Measurements from ENCODE around the gene SH2D4B. TPM values are rescaled to one million over a fixed set of nuclear protein-coding genes. Genes with fewer than 3 reads are reported as not detected.
"Not testable (repeated sequence)": the region's sequence is repeated elsewhere in the genome, so short reads cannot be mapped to it uniquely, and the experiment has no call there.

The SH2D4B gene
- total RNA-seq, 1 donor from 2014 or later = not detected

GRCh38 chr10:80542652-80543318 lies 5.1 kb downstream of the SH2D4B start:
- DNase-seq (ENCODE audit: low spot score) = no peak

- not testable (repeated sequence) for DNase-seq (ENCODE audit: low spot score)
Measured at GRCh38 chr10:80543319-80543672, 5.6 kb downstream of the SH2D4B start.

- DNase-seq (ENCODE audit: low spot score) = no peak
Measured at GRCh38 chr10:80544316-80544953, 6.7 kb downstream of the SH2D4B start.

GRCh38 chr10:80545258-80545881 lies 7.7 kb downstream of the SH2D4B start:
- DNase-seq (ENCODE audit: low spot score) = no peak

- peak; percentile 22 for DNase-seq (ENCODE audit: low spot score)
Measured at GRCh38 chr10:80552151-80552646, 14.5 kb downstream of the SH2D4B start.

GRCh38 chr10:80553436-80553835 lies 15.7 kb downstream of the SH2D4B start:
- DNase-seq (ENCODE audit: low spot score) = peak; percentile 8

GRCh38 chr10:80554050-80554449 lies 16.3 kb downstream of the SH2D4B start:
- DNase-seq (ENCODE audit: low spot score) = no peak

GRCh38 chr10:80555415-80555814 lies 17.7 kb downstream of the SH2D4B start:
- DNase-seq (ENCODE audit: low spot score) = peak; percentile 0

GRCh38 chr10:80561950-80562349 lies 24.2 kb downstream of the SH2D4B start:
- no peak for DNase-seq (ENCODE audit: low spot score)

GRCh38 chr10:80567292-80567691 lies 29.6 kb downstream of the SH2D4B start:
- DNase-seq (ENCODE audit: low spot score) = peak; percentile 3

GRCh38 chr10:80569131-80569895 lies 31.6 kb downstream of the SH2D4B start:
- peak; percentile 3 for DNase-seq (ENCODE audit: low spot score)

- DNase-seq (ENCODE audit: low spot score) = peak; percentile 5
Measured at GRCh38 chr10:80571352-80571751, 33.6 kb downstream of the SH2D4B start.

GRCh38 chr10:80579181-80579763 lies 41.6 kb downstream of the SH2D4B start:
- DNase-seq (ENCODE audit: low spot score) = peak; percentile 1

- peak; percentile 4 for DNase-seq (ENCODE audit: low spot score)
Measured at GRCh38 chr10:80579849-80580637, 42.3 kb downstream of the SH2D4B start.

- DNase-seq (ENCODE audit: low spot score) = peak; percentile 4
Measured at GRCh38 chr10:80580638-80581468, 43.2 kb downstream of the SH2D4B start.

GRCh38 chr10:80581469-80581835 lies 43.8 kb downstream of the SH2D4B start:
- DNase-seq (ENCODE audit: low spot score) = peak; percentile 8

GRCh38 chr10:80582286-80582960 lies 44.7 kb downstream of the SH2D4B start:
- no peak for DNase-seq (ENCODE audit: low spot score)

GRCh38 chr10:80583685-80584084 lies 46.0 kb downstream of the SH2D4B start:
- DNase-seq (ENCODE audit: low spot score) = no peak

- DNase-seq (ENCODE audit: low spot score) = no peak
Measured at GRCh38 chr10:80585812-80586211, 48.1 kb downstream of the SH2D4B start.

GRCh38 chr10:80588546-80588945 lies 50.8 kb downstream of the SH2D4B start:
- DNase-seq (ENCODE audit: low spot score) = no peak

Measured in mucosa of gallbladder (tissue), 1 donor.